OCI-M1 (cell line): ENCODE measurements around the gene STK32C.
"Not testable (repeated sequence)": the region's sequence is repeated elsewhere in the genome, so short reads cannot be mapped to it uniquely, and the experiment has no call there.

Experiments
- DNase-seq: peaks from one replicate; lab custom pipeline; 2025; lab: John Stamatoyannopoulos, UW

Gene STK32C

GRCh38 chr10:132281915-132282666 lies 25.7 kb downstream of the STK32C start:
- DNase-seq, result no peak

DNA sequence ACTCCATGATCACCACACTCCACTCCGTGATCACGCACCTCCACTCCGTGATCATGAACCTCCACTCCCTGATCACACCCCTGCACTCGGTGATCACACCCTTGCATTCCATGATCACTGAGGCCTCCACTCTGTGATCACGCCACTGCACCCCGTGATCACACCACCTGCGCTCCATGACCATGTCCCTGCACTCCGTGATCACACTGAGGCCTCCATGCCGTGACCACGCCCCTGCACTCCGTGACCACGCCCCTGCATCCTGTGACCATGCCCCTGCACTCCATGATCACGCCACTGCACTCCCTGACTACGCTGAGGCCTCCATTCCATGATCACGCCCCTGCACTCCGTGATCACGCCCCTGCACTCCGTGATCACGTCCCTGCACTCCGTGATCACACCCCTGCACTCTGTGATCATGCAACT lies 27.1 kb downstream of the STK32C start:
- no peak for DNase-seq

GRCh38 chr10:132279873-132280645 lies 27.7 kb downstream of the STK32C start:
- DNase-seq, result no peak

GRCh38 chr10:132277311-132277741 lies 30.4 kb downstream of the STK32C start:
- DNase-seq, result no peak

DNA sequence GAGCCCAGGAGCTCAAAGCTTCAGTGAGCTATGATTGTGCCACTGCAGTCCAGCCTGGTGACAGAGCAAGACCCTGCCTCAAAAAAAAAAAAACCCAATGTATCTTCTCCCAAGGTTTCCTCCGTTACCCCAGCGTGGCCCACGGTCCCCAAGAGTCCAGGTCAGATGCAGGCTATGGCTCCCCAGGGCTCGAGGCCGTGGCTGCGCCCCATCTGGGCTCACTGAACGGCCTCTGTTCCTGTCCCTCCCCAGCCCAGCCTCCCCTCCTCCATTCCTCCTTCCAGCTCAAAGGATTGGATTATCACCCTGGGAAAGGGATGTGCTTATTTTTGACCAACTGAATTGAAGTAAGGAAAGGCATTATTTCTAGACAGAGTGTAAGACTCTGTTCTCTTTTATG lies 31.0 kb downstream of the STK32C start:
- no peak for DNase-seq

- no peak for DNase-seq
These were observed 31.5 kb downstream of the STK32C start for GRCh38 chr10:132276179-132276675.

- no peak for DNase-seq
These were observed 32.1 kb downstream of the STK32C start for GRCh38 chr10:132275426-132276178.

DNA sequence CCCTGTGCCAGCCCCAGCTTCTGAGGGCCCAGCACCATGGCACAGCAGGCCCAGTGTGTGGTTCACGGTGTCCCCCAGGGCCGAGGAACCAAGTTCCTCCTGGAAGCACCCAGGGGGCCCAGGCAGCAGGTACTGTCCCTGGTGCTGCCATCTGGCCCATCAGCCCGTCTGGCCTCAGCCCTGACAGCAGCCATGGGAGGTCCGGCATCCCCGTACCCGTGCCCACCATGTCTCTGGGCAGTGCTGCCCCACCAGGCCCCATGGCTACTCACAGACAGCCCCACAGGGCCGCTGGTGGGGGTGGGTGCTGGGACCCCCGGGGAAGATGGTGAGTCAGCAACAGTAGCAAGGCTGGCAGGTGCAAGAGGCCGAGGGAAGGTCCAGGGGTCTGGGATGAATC lies 32.8 kb downstream of the STK32C start:
- no peak for DNase-seq

DNA sequence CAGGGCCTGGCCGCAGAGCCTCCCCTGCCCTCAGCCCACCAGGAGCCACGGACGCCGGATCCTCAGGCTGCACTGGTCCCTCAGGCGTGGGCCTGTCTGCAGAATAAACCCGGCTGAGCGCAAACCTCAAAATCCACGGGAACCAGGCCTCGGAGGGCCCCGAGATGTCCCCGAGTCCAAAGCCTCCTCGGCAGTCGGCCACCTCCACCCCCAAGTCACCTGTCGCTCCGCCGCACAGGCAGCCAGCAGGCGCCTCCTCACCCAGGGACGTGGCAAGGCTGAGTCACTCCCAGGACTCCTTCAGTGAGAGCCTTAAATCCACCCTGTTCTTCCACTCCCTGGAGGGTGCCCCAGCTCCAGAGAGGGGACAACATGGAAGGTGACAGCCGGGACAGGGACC lies 33.2 kb downstream of the STK32C start:
- DNase-seq, result no peak

DNA sequence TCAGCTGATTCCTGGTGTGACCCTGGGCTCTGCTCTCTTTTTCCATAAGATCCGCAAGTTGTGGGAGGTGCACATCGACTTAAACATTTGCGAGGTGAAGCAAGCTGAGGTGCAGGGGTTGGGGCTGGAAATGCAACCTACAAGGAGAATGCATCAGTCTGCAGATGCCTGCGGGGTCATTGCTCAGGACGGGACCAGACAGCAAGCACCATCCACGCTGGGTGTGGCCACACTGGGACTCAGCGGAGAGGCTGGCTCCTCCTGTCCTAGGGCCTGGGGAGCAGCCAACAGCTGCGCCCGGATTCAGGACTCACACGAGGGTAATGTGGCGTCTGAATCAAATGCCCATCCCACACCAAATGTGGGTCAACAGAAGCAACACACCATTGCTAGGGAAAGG lies 33.8 kb downstream of the STK32C start:
- no peak for DNase-seq

- DNase-seq, result no peak
These were observed 34.3 kb downstream of the STK32C start for GRCh38 chr10:132273304-132273944.

DNA sequence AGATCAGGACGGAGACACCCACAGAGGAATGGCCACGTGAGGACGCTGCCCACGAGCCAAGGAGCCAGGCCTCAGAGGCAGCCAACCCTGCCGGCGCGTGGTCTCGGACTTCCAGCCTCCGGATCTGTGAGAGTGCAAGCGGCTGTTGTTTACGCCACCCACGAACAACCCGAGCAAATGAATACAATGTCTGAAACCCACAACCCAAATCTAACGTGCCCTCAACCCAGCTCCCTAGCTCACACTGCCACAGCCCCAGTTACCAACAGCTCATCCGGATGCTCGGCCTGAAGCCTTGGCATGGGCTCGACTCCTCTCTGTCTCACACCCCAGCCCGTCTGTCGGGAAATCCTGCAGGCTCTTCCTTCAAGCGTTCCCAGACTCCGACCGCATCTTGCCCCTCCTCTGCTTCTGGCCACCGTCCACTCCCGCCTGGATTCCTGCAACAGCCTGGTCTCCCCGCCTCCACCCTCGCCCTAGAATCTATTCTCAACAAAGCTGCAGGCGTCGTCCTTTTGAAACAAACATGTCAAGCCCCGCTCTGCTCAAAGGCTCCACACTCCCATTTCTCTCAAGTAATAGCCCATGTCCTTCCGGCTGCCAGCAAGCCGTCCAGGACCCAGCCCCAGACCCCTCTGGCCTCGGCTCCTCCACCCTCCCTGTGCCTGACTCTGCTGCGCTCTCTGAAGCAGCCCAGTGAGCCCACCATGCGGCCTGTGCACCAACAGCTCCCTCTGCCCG lies 35.3 kb downstream of the STK32C start:
- DNase-seq, result no peak

- DNase-seq, result no peak
These were observed 36.1 kb downstream of the STK32C start for GRCh38 chr10:132271458-132272230.

- no peak for DNase-seq
These were observed 36.9 kb downstream of the STK32C start for GRCh38 chr10:132270721-132271457.

DNA sequence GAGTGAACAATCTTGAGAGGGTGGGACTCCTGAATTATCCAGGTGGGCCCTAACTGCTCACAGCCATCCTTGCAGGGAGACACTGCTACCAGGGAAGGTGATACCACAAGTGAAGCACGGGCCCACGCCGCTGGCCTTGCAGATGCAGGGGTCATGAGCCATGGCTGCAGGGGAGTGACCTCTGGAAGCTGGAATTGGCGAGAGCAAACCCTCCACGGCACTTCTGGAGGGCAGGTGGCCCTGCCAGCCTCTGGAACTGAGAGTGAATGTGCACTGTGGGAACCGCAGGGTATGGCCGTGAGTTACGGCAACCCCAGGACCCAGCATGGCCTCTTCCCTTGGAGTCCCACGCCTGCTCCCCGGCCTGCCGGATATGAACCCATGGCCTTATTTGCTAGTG lies 37.5 kb downstream of the STK32C start:
- DNase-seq, result no peak

- no peak for DNase-seq
These were observed 38.2 kb downstream of the STK32C start for GRCh38 chr10:132269266-132270230.

DNA sequence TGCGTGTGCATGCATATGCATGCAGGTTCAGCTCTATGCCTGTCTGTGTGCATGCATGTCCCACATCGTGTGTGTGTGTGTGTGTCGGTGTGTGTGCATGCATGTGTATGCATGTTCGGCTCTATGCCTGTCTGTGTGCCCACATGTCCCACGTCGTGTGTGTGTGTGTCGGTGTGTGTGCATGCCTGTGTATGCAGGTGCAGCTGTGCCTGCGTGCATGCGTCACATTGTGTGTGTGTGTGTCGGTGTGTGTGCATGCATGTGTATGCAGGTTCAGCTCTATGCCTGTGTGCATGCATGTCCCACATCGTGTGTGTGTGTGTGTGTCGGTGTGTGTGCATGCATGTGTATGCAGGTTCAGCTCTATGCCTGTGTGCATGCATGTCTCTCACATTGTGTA lies 39.8 kb downstream of the STK32C start:
- DNase-seq, result not testable (repeated sequence)

DNA sequence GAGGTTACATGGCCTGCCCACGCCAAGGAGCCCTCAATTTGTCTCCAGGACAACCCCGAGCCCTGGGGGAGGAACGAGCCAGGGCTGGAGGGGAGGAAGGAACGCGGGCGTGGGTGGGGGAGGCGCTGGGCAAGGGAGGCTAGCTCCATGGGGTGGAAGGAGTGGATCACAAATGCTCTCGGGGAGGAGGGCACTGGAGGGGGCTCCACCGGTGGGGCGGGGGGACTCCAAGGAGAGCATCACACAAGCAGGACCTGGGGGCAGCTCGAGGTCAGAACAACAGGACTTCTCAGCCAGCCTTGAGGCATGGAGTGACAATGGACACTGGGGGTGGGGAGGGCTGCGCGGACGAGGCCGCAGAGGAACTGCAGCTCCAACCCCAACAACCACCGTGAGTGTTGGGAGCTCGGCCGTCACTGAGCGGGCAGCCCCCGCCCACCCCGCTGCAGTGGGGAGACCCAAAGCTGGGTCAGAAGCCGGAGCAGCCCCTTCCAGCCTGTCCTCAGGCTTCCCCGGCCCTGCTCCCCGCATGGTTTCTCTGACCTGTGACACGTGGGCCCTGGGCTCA lies 41.1 kb downstream of the STK32C start:
- no peak for DNase-seq
